MCF 10A (cell line): ENCODE results near the gene EMC6. TPM values are rescaled to one million over a fixed set of nuclear protein-coding genes. Genes with fewer than 3 reads are reported as not detected.

Experiments
- BruUV-seq: library from RNA; stranded (reverse); fragments of 400-500 nt; replicated peaks from 2 replicates; lab custom pipeline; 2021; lab: Mats Ljungman, UMichigan
- CTCF ChIA-PET: fragments of 300-600 bp; sonication (Branson Sonifier 250); formaldehyde crosslinking; extraction: SDS; loops from one replicate; lab custom pipeline; 2021; ENCODE audit warnings: antibody characterized with exemption, inconsistent platforms; lab: Yijun Ruan, JAX
- POLR2A ChIA-PET: fragments of 300-600, 350-650 bp; sonication (Branson Sonifier 250); formaldehyde crosslinking; extraction: SDS; loops from one replicate; lab custom pipeline; 2020; ENCODE audit warnings: antibody characterized with exemption, inconsistent platforms; lab: Yijun Ruan, JAX
- DNase-seq: peaks from one replicate; pipeline ENCODE4 v3.0.0-alpha.2; 2018; ENCODE audit not compliant: unreplicated experiment
- H3K27ac Mint-ChIP-seq: one replicate; pipeline ENCODE4 v1.8.0; 2022; ENCODE audit warnings: mild to moderate bottlenecking, low read depth, mixed read lengths; ENCODE audit not compliant: unreplicated experiment
- H3K27me3 Mint-ChIP-seq: one replicate; pipeline ENCODE4 v1.8.0; 2022; ENCODE audit warnings: mixed read lengths; ENCODE audit not compliant: insufficient read depth, unreplicated experiment
- H3K36me3 Mint-ChIP-seq: one replicate; pipeline ENCODE4 v1.8.0; 2022; ENCODE audit warnings: mild to moderate bottlenecking, moderate library complexity, mixed read lengths; ENCODE audit not compliant: insufficient read depth, unreplicated experiment
- H3K4me1 Mint-ChIP-seq: one replicate; pipeline ENCODE4 v1.8.0; 2022; ENCODE audit warnings: mixed read lengths; ENCODE audit not compliant: insufficient read depth, unreplicated experiment
- H3K4me3 Mint-ChIP-seq: one replicate; pipeline ENCODE4 v1.8.0; 2022; ENCODE audit warnings: mild to moderate bottlenecking, moderate library complexity, mixed read lengths; ENCODE audit not compliant: unreplicated experiment
- H3K9me3 Mint-ChIP-seq: one replicate; pipeline ENCODE4 v1.8.0; 2022; ENCODE audit warnings: mixed read lengths; ENCODE audit not compliant: unreplicated experiment
- CTCF ChIP-seq: fragments of 200-600 bp; IDR thresholded peaks from one replicate; pipeline ENCODE4 v1.8.0; 2022; ENCODE audit warnings: antibody characterized with exemption, mild to moderate bottlenecking; ENCODE audit not compliant: unreplicated experiment
- intact Hi-C: fragments of 100-400 bp; cut with micrococcal nuclease; formaldehyde crosslinking; loops from 2 replicates; pipeline ENCODE4 v1.14.1; 2022
- total RNA-seq: library from RNA; stranded (reverse); gene quantifications from 2 replicates; pipeline ENCODE4 v1.2.3, GENCODE V29; 2022

EMC6 gene
- total RNA-seq, 1 experiment from 2014 or later: 78.5 TPM

DNA sequence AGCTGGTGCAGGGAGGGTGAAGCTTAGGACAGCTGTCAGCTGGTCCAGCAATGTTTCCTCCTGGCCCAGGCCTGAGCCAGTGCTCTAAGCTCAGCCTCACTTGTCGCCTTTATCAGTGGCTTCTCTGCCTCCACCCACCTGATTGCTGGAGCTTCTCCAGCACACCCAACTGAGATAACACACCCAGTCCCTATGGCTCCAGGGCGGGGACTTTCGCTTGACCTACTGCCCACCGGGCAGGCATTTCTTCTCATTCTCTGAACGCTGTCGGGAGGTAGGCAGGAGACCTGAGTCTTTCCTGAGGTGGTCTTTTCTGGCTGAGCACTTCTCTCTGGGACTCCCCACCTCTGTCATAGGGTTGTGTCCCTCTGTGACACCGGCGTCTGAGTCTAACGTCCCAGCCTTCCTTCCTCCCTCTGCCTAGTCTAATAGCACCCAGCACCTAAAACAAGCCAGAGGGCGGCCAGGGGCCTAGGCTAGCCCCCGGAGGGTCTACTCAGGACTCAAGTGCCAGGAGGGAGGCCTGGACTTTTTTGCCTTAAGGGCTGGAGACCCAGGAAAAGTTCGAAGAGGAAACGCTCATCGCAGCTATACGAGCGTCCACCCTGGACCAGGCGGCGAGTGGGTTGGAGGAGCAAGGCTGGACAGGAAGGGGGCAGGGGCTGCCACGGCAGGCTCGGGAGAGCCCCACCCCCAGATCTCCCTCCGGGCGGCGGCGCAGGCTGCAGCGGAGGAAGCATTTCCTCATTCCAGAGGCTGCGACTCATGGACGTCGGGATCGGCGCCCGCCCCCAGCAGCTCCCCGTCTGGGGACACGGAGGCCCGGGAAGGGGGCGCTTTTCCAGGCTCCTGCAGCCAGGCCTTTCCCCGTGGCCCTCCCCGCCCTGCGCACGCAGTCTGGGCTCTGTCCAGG is 990 bp upstream of the EMC6 start:
- intact Hi-C loops: no loop called here
- no peak for TF ChIP-seq CTCF
- Mint-ChIP-seq H3K36me3 (peaks cover 42% of the 10 kb centered on the region), H3K9me3 (no peaks in the 10 kb centered on the region), H3K4me3 (peak overlapping the region; percentile 94), H3K27ac (peak overlapping the region; percentile 97), H3K4me1 (peaks cover 15% of the 10 kb centered on the region), H3K27me3 (no peaks in the 10 kb centered on the region)
- peak; percentile 81 for DNase-seq
- TSS peak; percentile 29 for BruUV-seq
- CTCF ChIA-PET: interaction anchor here (0.5 to 1.1 kb wide), 4 partner anchors 31 to 698 kb away, joined by 3 to 4 read pairs (median 3); partner anchors contain the start of genes CTNS, SHPK and TRPV3
- POLR2A ChIA-PET: interaction anchor here (0.5 to 3.8 kb wide), 16 partner anchors 9 to 1355 kb away, joined by 3 to 36 read pairs (median 6); partner anchors contain the start of genes ASPA, CTNS, HASPIN and P2RX5

- TSS peak; percentile 92 for BruUV-seq
- peak overlapping the region; percentile 94 for H3K4me3 Mint-ChIP-seq
- H3K9me3 Mint-ChIP-seq: no peaks in the 10 kb centered on the region
- intact Hi-C loops: no loop called here
- H3K4me1 Mint-ChIP-seq: peaks cover 15% of the 10 kb centered on the region
- ChIA-PET CTCF (interaction anchor here (0.7 kb wide), 1 partner anchor 9 kb away, joined by 3 read pairs; no protein-coding TSS in a partner anchor), POLR2A (interaction anchor here (0.8 to 3.8 kb wide), 5 partner anchors 9 to 32 kb away, joined by 3 to 36 read pairs (median 17); partner anchors contain the start of genes CTNS, P2RX5 and SHPK)
- H3K36me3 Mint-ChIP-seq: peaks cover 42% of the 10 kb centered on the region
- H3K27me3 Mint-ChIP-seq: no peaks in the 10 kb centered on the region
- no peak for DNase-seq
- TF ChIP-seq CTCF: no peak
- peak overlapping the region; percentile 97 for H3K27ac Mint-ChIP-seq
These were observed 404 bp downstream of the EMC6 start for GRCh38 chr17:3669085-3669347.

- peaks cover 15% of the 10 kb centered on the region for H3K4me1 Mint-ChIP-seq
- intact Hi-C loops: no loop called here
- H3K36me3 Mint-ChIP-seq: peaks cover 42% of the 10 kb centered on the region
- DNase-seq: no peak
- peak overlapping the region; percentile 94 for H3K4me3 Mint-ChIP-seq
- H3K27ac Mint-ChIP-seq: peak overlapping the region; percentile 97
- ChIA-PET POLR2A (interaction anchor here (0.7 to 3.8 kb wide), 5 partner anchors 9 to 778 kb away, joined by 3 to 36 read pairs (median 17); partner anchors contain the start of genes CTNS, P2RX5 and SHPK), CTCF (no interaction called here)
- H3K27me3 Mint-ChIP-seq: no peaks in the 10 kb centered on the region
- BruUV-seq: no TSS peak
- TF ChIP-seq CTCF: no peak
- no peaks in the 10 kb centered on the region for H3K9me3 Mint-ChIP-seq
These were observed 936 bp downstream of the EMC6 start for GRCh38 chr17:3669548-3669947.

GRCh38 chr17:3672571-3672970 is 4.0 kb downstream of the EMC6 start:
- ChIA-PET POLR2A (no interaction called here), CTCF (interaction anchor here (2.8 kb wide), 1 partner anchor 10 kb away, joined by 9 read pairs; no protein-coding TSS in a partner anchor)
- Mint-ChIP-seq H3K4me3 (no peak overlapping the region), H3K4me1 (peaks cover 5% of the 10 kb centered on the region), H3K36me3 (peaks cover 19% of the 10 kb centered on the region), H3K27me3 (no peaks in the 10 kb centered on the region), H3K9me3 (no peaks in the 10 kb centered on the region), H3K27ac (no peak overlapping the region)
- BruUV-seq: no TSS peak
- intact Hi-C loops: no loop called here
- no peak for TF ChIP-seq CTCF
- no peak for DNase-seq
